ENCODE data around the gene BDKRB2.

Gene BDKRB2

GRCh38 chr14:96221109-96221650, 16.5 kb downstream of the BDKRB2 start:
- Histone ChIP-seq H3K9me3 (ENCODE audit: control insufficient read depth in 5 of 5, low read length in 5 of 5) (no peaks in the 10 kb centered on the region), H3K27ac (ENCODE audit: low read depth, low read length) (no peak overlapping the region)

GRCh38 chr14:96221841-96222240, 17.2 kb downstream of the BDKRB2 start:
- Histone ChIP-seq H3K4me3 (ENCODE audit: low read depth in 1 of 5, low read length in 5 of 5) (no peak overlapping the region), H3K27me3 (ENCODE audit: control insufficient read depth in 5 of 5, insufficient read depth in 4 of 5, low read length in 5 of 5) (peaks cover 0 to 6% (median 0%) of the 10 kb centered on the region in 5 donors), H3K27ac (ENCODE audit: low read depth, low read length) (no peak overlapping the region), H3K9me3 (ENCODE audit: control insufficient read depth in 5 of 5, low read length in 5 of 5) (no peaks in the 10 kb centered on the region), H3K36me3 (ENCODE audit: control insufficient read depth in 5 of 5, insufficient read depth in 5 of 5, low read length in 5 of 5) (no peaks in the 10 kb centered on the region), H3K9ac (ENCODE audit: low read length in 5 of 5) (no peak overlapping the region), H3K4me1 (ENCODE audit: control insufficient read depth in 5 of 5, insufficient read depth in 5 of 5, low read length in 5 of 5) (peaks cover 0 to 35% (median 6%) of the 10 kb centered on the region in 5 donors)

More at GRCh38 chr14:96221109-96221650, 16.5 kb downstream of the BDKRB2 start:
- Histone ChIP-seq H3K27me3 (ENCODE audit: control insufficient read depth in 5 of 5, insufficient read depth in 4 of 5, low read length in 5 of 5) (peaks cover 0 to 6% (median 0%) of the 10 kb centered on the region in 5 donors), H3K4me1 (ENCODE audit: control insufficient read depth in 5 of 5, insufficient read depth in 5 of 5, low read length in 5 of 5) (peaks cover 0 to 32% (median 6%) of the 10 kb centered on the region in 5 donors), H3K9ac (ENCODE audit: low read length in 5 of 5) (no peak overlapping the region), H3K4me3 (ENCODE audit: low read depth in 1 of 5, low read length in 5 of 5) (no peak overlapping the region), H3K36me3 (ENCODE audit: control insufficient read depth in 5 of 5, insufficient read depth in 5 of 5, low read length in 5 of 5) (no peaks in the 10 kb centered on the region)

- H3K4me3 ChIP-seq (ENCODE audit: low read depth in 1 of 5, low read length in 5 of 5), result no peak overlapping the region
These were observed 19.9 kb downstream of the BDKRB2 start for GRCh38 chr14:96224480-96225096.

GRCh38 chr14:96225213-96225612, 20.6 kb downstream of the BDKRB2 start:
- Histone ChIP-seq H3K9ac (ENCODE audit: low read length in 5 of 5) (peak overlapping the region in 1 of 5 donors; percentile 9), H3K27ac (ENCODE audit: low read depth, low read length) (peak overlapping the region; percentile 40), H3K36me3 (ENCODE audit: control insufficient read depth in 5 of 5, insufficient read depth in 5 of 5, low read length in 5 of 5) (no peaks in the 10 kb centered on the region)

More at GRCh38 chr14:96224480-96225096, 19.9 kb downstream of the BDKRB2 start:
- no peak overlapping the region for H3K9ac ChIP-seq (ENCODE audit: low read length in 5 of 5)
- H3K27ac ChIP-seq (ENCODE audit: low read depth, low read length), result peak overlapping the region; percentile 40
- H3K9me3 ChIP-seq (ENCODE audit: control insufficient read depth in 5 of 5, low read length in 5 of 5), result peaks cover 0 to 12% (median 8%) of the 10 kb centered on the region in 5 donors
- H3K4me1 ChIP-seq (ENCODE audit: control insufficient read depth in 5 of 5, insufficient read depth in 5 of 5, low read length in 5 of 5), result peaks cover 0 to 40% (median 10%) of the 10 kb centered on the region in 5 donors
- no peaks in the 10 kb centered on the region for H3K36me3 ChIP-seq (ENCODE audit: control insufficient read depth in 5 of 5, insufficient read depth in 5 of 5, low read length in 5 of 5)
- H3K27me3 ChIP-seq (ENCODE audit: control insufficient read depth in 5 of 5, insufficient read depth in 4 of 5, low read length in 5 of 5), result peaks cover 0 to 6% (median 0%) of the 10 kb centered on the region in 5 donors

DNA sequence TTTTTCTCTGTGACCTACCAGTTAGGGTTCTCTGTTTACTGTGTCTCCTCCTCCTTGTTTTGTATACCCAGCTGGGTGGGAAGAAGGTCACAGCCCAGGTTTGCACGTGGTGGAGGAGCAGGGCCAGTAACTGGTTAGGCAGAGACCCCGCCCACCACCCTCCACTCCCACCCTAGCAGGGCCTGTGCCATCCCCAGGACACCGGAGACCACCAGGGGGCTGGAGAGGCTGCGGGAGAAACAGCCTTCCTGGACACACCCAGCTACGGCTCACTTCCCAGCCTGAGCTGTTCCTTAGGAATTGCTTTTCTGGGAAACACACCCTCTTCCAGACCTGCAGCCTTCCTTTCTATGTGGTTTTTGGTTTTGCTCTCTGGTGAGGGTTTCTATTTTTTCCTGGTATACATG, 21.1 kb downstream of the BDKRB2 start:
- Histone ChIP-seq H3K9ac (ENCODE audit: low read length in 5 of 5) (peak overlapping the region in 1 of 5 donors; percentile 9), H3K27ac (ENCODE audit: low read depth, low read length) (peak overlapping the region; percentile 40), H3K9me3 (ENCODE audit: control insufficient read depth in 5 of 5, low read length in 5 of 5) (peaks cover 0 to 12% (median 8%) of the 10 kb centered on the region in 5 donors), H3K4me1 (ENCODE audit: control insufficient read depth in 5 of 5, insufficient read depth in 5 of 5, low read length in 5 of 5) (peaks cover 0 to 40% (median 10%) of the 10 kb centered on the region in 5 donors), H3K36me3 (ENCODE audit: control insufficient read depth in 5 of 5, insufficient read depth in 5 of 5, low read length in 5 of 5) (no peaks in the 10 kb centered on the region), H3K27me3 (ENCODE audit: control insufficient read depth in 5 of 5, insufficient read depth in 4 of 5, low read length in 5 of 5) (peaks cover 0 to 5% (median 0%) of the 10 kb centered on the region in 5 donors), H3K4me3 (ENCODE audit: low read depth in 1 of 5, low read length in 5 of 5) (no peak overlapping the region)

More at GRCh38 chr14:96225213-96225612, 20.6 kb downstream of the BDKRB2 start:
- Histone ChIP-seq H3K4me3 (ENCODE audit: low read depth in 1 of 5, low read length in 5 of 5) (no peak overlapping the region), H3K27me3 (ENCODE audit: control insufficient read depth in 5 of 5, insufficient read depth in 4 of 5, low read length in 5 of 5) (peaks cover 0 to 6% (median 0%) of the 10 kb centered on the region in 5 donors), H3K4me1 (ENCODE audit: control insufficient read depth in 5 of 5, insufficient read depth in 5 of 5, low read length in 5 of 5) (peaks cover 0 to 40% (median 10%) of the 10 kb centered on the region in 5 donors), H3K9me3 (ENCODE audit: control insufficient read depth in 5 of 5, low read length in 5 of 5) (peaks cover 0 to 12% (median 8%) of the 10 kb centered on the region in 5 donors)

DNA sequence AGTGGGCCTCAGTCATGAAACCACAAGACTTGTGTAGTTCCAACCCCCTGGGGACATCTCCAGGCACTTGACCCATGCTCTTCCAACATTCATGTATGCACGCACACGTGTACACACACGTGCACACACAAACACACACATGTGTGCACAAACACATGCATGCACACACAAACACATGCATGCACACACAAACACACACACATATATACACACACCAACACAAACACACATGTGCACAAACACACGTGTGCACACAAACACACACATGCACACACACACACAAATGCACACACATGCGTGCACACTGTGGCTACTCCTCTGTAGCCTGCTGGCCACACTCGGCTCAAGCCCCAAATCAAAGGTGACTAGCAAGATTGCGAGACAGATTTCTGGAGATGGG, 22.8 kb downstream of the BDKRB2 start:
- Histone ChIP-seq H3K9me3 (ENCODE audit: control insufficient read depth in 5 of 5, low read length in 5 of 5) (peaks cover 0 to 12% (median 8%) of the 10 kb centered on the region in 5 donors), H3K4me3 (ENCODE audit: low read depth in 1 of 5, low read length in 5 of 5) (no peak overlapping the region), H3K4me1 (ENCODE audit: control insufficient read depth in 5 of 5, insufficient read depth in 5 of 5, low read length in 5 of 5) (peaks cover 0 to 48% (median 10%) of the 10 kb centered on the region in 5 donors), H3K36me3 (ENCODE audit: control insufficient read depth in 5 of 5, insufficient read depth in 5 of 5, low read length in 5 of 5) (no peaks in the 10 kb centered on the region), H3K9ac (ENCODE audit: low read length in 5 of 5) (no peak overlapping the region), H3K27me3 (ENCODE audit: control insufficient read depth in 5 of 5, insufficient read depth in 4 of 5, low read length in 5 of 5) (peaks cover 0 to 5% (median 0%) of the 10 kb centered on the region in 5 donors), H3K27ac (ENCODE audit: low read depth, low read length) (no peak overlapping the region)

- no peak overlapping the region for H3K4me3 ChIP-seq (ENCODE audit: low read depth in 1 of 5, low read length in 5 of 5)
- H3K4me1 ChIP-seq (ENCODE audit: control insufficient read depth in 5 of 5, insufficient read depth in 5 of 5, low read length in 5 of 5), result peaks cover 0 to 54% (median 18%) of the 10 kb centered on the region in 5 donors
- H3K9ac ChIP-seq (ENCODE audit: low read length in 5 of 5), result no peak overlapping the region
- peaks cover 0 to 12% (median 8%) of the 10 kb centered on the region in 5 donors for H3K9me3 ChIP-seq (ENCODE audit: control insufficient read depth in 5 of 5, low read length in 5 of 5)
- H3K36me3 ChIP-seq (ENCODE audit: control insufficient read depth in 5 of 5, insufficient read depth in 5 of 5, low read length in 5 of 5), result no peaks in the 10 kb centered on the region
- H3K27me3 ChIP-seq (ENCODE audit: control insufficient read depth in 5 of 5, insufficient read depth in 4 of 5, low read length in 5 of 5), result peaks cover 0 to 13% (median 4%) of the 10 kb centered on the region in 5 donors
- H3K27ac ChIP-seq (ENCODE audit: low read depth, low read length), result no peak overlapping the region
These were observed 24.7 kb downstream of the BDKRB2 start for GRCh38 chr14:96229315-96229714.

- Histone ChIP-seq H3K27ac (ENCODE audit: low read depth, low read length) (no peak overlapping the region), H3K9ac (ENCODE audit: low read length in 5 of 5) (no peak overlapping the region), H3K9me3 (ENCODE audit: control insufficient read depth in 5 of 5, low read length in 5 of 5) (peaks cover 0 to 12% (median 8%) of the 10 kb centered on the region in 5 donors), H3K27me3 (ENCODE audit: control insufficient read depth in 5 of 5, insufficient read depth in 4 of 5, low read length in 5 of 5) (peaks cover 0 to 10% (median 8%) of the 10 kb centered on the region in 5 donors), H3K4me3 (ENCODE audit: low read depth in 1 of 5, low read length in 5 of 5) (no peak overlapping the region), H3K36me3 (ENCODE audit: control insufficient read depth in 5 of 5, insufficient read depth in 5 of 5, low read length in 5 of 5) (no peaks in the 10 kb centered on the region), H3K4me1 (ENCODE audit: control insufficient read depth in 5 of 5, insufficient read depth in 5 of 5, low read length in 5 of 5) (peaks cover 0 to 41% (median 18%) of the 10 kb centered on the region in 5 donors)
These were observed 26.4 kb downstream of the BDKRB2 start for GRCh38 chr14:96231056-96231455.

- Histone ChIP-seq H3K36me3 (ENCODE audit: control insufficient read depth in 5 of 5, insufficient read depth in 5 of 5, low read length in 5 of 5) (no peaks in the 10 kb centered on the region), H3K9me3 (ENCODE audit: control insufficient read depth in 5 of 5, low read length in 5 of 5) (peaks cover 0 to 12% (median 8%) of the 10 kb centered on the region in 5 donors), H3K4me1 (ENCODE audit: control insufficient read depth in 5 of 5, insufficient read depth in 5 of 5, low read length in 5 of 5) (peaks cover 0 to 37% (median 18%) of the 10 kb centered on the region in 5 donors), H3K9ac (ENCODE audit: low read length in 5 of 5) (no peak overlapping the region), H3K4me3 (ENCODE audit: low read depth in 1 of 5, low read length in 5 of 5) (no peak overlapping the region), H3K27me3 (ENCODE audit: control insufficient read depth in 5 of 5, insufficient read depth in 4 of 5, low read length in 5 of 5) (peaks cover 0 to 10% (median 9%) of the 10 kb centered on the region in 5 donors), H3K27ac (ENCODE audit: low read depth, low read length) (no peak overlapping the region)
These were observed 27.0 kb downstream of the BDKRB2 start for GRCh38 chr14:96231526-96232130.

DNA sequence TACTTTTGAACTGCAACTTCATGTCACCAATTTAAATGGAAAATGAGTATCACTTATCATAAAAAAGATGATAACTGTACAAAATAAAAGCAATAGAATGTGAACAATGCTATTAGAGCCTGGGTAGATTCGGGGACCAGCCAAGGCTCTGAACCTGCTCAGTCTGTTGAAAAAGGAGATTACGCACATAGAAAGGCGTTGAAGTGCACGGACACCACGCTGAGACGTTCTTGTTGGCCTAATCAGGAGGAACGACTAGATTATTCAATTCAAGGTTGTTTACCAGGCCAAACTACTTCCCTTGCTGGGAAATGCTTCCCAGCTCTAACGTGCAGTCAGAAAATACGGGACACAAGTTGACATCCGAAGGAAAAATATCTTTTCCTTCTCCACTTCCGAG, 27.9 kb downstream of the BDKRB2 start:
- H3K9me3 ChIP-seq (ENCODE audit: control insufficient read depth in 5 of 5, low read length in 5 of 5), result peaks cover 0 to 12% (median 8%) of the 10 kb centered on the region in 5 donors
- peaks cover 0 to 28% (median 14%) of the 10 kb centered on the region in 5 donors for H3K4me1 ChIP-seq (ENCODE audit: control insufficient read depth in 5 of 5, insufficient read depth in 5 of 5, low read length in 5 of 5)
- peaks cover 0 to 5% (median 0%) of the 10 kb centered on the region in 5 donors for H3K36me3 ChIP-seq (ENCODE audit: control insufficient read depth in 5 of 5, insufficient read depth in 5 of 5, low read length in 5 of 5)
- H3K27ac ChIP-seq (ENCODE audit: low read depth, low read length), result no peak overlapping the region
- peaks cover 0 to 13% (median 9%) of the 10 kb centered on the region in 5 donors for H3K27me3 ChIP-seq (ENCODE audit: control insufficient read depth in 5 of 5, insufficient read depth in 4 of 5, low read length in 5 of 5)
- no peak overlapping the region for H3K9ac ChIP-seq (ENCODE audit: low read length in 5 of 5)
- H3K4me3 ChIP-seq (ENCODE audit: low read depth in 1 of 5, low read length in 5 of 5), result no peak overlapping the region
